ENCODE results near the gene HUWE1. TPM values are rescaled to one million over a fixed set of nuclear protein-coding genes. Genes with fewer than 3 reads are reported as not detected.

Gene HUWE1, protein sequence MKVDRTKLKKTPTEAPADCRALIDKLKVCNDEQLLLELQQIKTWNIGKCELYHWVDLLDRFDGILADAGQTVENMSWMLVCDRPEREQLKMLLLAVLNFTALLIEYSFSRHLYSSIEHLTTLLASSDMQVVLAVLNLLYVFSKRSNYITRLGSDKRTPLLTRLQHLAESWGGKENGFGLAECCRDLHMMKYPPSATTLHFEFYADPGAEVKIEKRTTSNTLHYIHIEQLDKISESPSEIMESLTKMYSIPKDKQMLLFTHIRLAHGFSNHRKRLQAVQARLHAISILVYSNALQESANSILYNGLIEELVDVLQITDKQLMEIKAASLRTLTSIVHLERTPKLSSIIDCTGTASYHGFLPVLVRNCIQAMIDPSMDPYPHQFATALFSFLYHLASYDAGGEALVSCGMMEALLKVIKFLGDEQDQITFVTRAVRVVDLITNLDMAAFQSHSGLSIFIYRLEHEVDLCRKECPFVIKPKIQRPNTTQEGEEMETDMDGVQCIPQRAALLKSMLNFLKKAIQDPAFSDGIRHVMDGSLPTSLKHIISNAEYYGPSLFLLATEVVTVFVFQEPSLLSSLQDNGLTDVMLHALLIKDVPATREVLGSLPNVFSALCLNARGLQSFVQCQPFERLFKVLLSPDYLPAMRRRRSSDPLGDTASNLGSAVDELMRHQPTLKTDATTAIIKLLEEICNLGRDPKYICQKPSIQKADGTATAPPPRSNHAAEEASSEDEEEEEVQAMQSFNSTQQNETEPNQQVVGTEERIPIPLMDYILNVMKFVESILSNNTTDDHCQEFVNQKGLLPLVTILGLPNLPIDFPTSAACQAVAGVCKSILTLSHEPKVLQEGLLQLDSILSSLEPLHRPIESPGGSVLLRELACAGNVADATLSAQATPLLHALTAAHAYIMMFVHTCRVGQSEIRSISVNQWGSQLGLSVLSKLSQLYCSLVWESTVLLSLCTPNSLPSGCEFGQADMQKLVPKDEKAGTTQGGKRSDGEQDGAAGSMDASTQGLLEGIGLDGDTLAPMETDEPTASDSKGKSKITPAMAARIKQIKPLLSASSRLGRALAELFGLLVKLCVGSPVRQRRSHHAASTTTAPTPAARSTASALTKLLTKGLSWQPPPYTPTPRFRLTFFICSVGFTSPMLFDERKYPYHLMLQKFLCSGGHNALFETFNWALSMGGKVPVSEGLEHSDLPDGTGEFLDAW (N-terminal part only)
- 25.5 and 33.8 TPM in 2 replicates for polyA plus RNA-seq

DNA sequence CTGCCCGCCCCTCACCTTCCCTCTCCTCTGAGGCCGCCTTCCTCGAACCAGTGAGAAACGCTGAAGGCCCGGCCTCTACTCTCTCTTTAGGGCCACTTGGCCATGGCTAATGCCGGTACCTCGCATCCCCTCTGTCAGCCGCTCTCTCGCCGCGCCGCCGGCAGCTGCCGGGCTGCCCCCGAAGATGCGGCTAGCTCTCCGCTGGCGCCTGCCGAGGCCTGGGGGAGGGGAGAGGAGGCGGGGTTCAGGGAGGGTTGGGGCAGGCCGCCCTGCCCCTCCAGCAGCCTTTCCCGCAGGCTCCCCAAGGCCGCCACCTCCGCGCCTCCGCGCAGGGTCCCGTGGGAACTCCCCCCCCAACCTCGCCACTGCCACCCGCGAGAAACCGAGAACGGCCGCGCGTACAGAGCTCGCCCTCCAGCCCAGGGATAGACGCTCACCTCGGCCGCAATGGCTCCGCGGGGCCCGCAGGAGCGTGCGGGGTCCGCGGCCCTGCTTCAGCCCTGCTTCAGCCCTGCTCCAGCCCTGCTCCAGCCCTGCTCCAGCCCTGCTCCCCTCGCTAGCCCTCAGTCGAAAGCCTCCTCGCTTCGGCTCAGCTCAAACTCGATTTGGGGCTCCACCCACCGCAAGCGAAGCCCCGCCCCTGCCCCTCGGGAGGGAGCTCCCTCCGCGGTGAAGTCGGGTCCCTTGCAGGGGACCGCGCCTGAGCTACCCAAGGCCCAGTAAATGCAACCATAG is at the start of gene HUWE1:
Gene HUWE1 (minus strand): TSS at position 569 of the 735 bp plus-strand sequence. CDS start 32,612 bp downstream, outside the sequence.

Data from Purkinje cell (primary cell).